ENCODE data around the gene RGS9.
"Not testable (repeated sequence)": the region's sequence is repeated elsewhere in the genome, so short reads cannot be mapped to it uniquely, and the experiment has no call there.

RGS9 gene

GRCh38 chr17:65158041-65158440 is 20.9 kb downstream of the RGS9 start:
- DNase-seq = no peak

DNA sequence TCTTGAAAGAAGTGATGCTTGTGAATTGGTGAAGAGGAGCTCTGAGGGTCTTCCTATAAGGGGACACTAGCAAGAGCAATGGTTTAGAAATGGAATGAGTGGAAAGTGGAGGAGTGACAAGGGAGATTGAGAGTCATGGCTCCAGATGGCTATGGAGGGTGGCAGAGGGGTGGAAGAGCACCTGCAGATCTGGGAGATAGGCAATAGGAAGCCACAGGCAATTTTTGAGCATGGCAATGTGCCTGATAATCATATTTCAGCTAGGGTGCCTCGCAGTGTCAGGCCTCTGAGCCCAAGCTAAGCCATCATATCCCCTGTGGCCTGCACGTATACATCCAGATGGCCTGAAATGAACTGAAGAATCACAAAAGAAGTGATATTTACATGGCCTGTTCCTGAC is 21.5 kb downstream of the RGS9 start:
- DNase-seq = no peak

GRCh38 chr17:65160516-65160915 is 23.3 kb downstream of the RGS9 start:
- no peak for DNase-seq

DNA sequence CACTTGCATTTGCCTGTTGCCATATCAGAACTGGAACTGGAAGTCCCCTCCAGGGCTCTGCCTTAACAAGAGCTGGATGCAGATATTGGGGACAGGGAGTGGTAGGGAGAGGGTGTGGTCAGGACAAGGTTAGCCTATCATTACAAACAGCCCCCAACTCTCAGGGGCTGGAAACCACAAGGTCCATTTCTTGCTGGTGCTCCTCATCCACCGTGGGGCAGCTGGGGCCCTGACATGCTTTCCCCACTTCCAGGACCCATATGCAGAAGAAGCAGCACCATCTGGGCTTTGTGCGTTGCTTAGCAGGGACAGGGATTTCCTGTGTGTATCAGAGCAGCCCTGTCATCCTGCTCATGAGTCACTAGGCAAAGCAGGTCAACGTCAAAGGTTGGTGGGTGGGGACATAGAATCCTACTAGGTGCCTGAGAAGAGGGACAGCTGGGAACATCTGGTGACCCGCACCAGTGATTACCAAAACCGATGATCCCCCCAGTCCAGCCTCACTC is 26.9 kb downstream of the RGS9 start:
- no peak for DNase-seq

GRCh38 chr17:65166787-65167186 is 29.6 kb downstream of the RGS9 start:
- no peak for DNase-seq

DNA sequence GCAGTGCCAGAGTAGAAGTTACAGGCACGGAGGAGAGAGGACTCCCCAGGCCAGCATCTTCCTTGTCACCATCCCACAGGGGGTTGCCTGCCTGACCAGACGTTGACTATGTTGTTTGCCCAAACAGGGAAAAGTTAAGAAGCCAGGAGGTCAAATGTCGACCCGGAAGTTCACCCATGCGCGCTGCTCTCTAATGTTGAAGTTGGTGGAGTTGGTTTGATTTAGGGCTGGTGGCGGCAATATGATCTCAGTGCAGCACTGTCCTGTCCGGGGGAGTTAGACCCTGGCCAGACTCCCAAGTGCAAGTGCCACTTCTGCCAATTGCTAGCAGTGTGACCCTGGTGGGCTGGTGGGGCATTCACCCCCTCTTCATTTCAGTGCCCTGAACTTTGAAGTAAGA is 30.4 kb downstream of the RGS9 start:
- no peak for DNase-seq

GRCh38 chr17:65169691-65170090 is 32.5 kb downstream of the RGS9 start:
- no peak for DNase-seq

DNA sequence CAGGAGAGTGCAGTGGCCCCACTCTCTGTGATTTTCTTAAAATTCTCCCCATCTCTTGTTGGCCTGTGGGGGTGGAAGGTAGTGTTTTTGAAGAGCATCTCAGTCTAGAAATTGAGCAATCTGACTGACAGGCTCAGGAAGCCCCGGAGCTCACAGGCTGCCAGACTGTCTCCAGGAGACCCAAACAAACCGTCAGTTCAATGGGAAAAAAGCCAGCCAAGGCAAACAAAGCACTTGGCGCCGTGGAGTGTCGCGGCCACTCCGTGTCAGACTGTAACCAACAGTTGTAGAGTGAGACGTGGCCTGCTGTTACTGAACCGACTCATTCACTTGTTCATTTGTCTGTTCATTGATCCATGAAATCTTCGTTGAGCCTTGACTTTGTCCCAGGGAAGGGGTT is 33.7 kb downstream of the RGS9 start:
- peak; percentile 64 to 90 for DNase-seq

GRCh38 chr17:65171752-65172151 is 34.6 kb downstream of the RGS9 start:
- no peak for DNase-seq

GRCh38 chr17:65172496-65173136 is 35.4 kb downstream of the RGS9 start:
- DNase-seq = no peak

- DNase-seq = peak; percentile 3 to 58
Measured at GRCh38 chr17:65173284-65173793, 36.2 kb downstream of the RGS9 start.

DNA sequence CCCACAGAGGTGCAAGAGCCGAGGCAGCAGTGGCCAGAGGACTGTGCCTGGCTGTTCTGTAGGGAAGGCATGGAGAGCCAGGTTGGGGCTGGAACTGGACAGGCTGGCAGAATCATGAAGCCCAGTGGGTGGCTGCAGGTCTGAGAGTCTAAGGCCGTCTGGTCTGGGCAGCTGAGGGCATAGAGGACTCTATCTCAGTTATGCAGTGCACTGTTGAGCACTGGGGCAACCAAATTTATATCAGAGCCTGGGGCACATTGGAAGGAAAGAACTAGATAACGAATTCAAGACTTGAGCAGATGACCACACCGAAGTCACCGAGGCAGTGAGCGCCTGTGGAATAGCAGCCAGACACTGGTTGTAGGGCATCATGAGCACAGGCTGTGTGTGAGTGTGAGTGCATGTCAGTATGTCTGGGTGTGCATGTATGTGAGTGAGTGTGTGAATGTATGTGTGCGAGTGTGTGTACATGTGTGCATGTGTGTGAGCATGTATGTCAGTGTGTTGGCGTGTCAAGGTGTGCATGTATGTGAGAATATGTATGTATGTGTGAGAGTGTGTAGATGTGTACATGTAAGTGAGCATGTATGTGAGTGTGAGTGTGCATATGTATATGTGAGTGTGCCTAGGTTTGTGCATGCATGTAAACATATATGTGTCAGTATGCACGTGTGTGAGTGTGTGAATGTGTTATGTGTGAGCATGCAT is 37.0 kb downstream of the RGS9 start:
- no peak for DNase-seq

GRCh38 chr17:65174974-65175373 is 37.8 kb downstream of the RGS9 start:
- no peak for DNase-seq

- no peak for DNase-seq
Measured at GRCh38 chr17:65175952-65176351, 38.8 kb downstream of the RGS9 start.

DNA sequence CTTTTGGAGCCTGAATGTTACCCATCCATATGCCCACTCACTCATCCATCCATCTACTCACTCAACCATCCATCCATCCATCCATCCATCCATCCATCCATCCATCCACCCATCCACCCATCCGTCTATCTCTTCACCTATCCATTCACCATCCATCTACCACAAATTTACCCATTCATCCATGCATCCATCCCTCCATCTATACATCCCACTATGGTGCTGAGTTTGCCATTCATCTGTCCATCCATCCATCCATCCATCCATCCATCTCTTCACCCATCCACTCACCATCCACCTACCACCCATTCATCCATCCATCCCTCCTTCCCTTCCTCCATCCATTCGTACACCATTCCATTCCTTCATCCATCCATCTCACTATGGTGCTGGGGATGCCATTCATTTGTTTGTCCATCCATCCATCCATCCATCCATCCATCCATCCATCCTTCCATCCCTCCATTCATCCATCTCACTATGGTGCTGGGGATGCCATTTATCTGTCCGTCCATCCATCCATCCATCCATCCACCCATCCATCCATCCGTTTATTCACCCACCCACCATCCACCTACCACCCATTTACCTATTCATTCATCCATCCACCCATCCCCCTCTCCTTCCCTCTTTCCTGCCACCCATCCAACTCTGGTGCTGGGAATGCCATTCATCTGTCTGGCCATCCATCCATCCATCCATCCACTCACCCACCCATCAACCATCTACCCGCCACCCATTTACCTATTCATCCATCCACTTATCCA is 39.7 kb downstream of the RGS9 start:
- DNase-seq = no peak

DNA sequence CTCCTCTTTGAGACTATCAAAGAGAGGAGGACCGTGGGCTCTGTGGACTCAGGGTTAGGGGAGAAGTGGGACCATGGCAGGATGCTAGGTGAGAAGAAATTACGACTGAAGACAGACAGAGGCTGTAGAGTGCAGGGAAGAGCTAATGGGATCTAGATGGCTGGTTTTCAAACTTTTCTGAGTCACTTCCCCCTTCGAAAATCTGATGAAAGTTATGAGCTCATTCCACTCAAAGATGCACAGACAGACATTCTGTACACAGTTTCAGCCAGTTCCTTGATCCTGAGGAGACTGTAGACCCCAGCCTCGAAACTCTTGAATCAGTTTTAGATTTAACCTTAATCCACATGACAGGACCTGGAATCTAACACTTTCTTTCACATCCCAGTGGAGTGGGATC is 40.7 kb downstream of the RGS9 start:
- DNase-seq = no peak

GRCh38 chr17:65180276-65180675 is 43.1 kb downstream of the RGS9 start:
- DNase-seq = not testable (repeated sequence)

- DNase-seq = not testable (repeated sequence)
Measured at GRCh38 chr17:65180752-65181236, 43.6 kb downstream of the RGS9 start.

DNA sequence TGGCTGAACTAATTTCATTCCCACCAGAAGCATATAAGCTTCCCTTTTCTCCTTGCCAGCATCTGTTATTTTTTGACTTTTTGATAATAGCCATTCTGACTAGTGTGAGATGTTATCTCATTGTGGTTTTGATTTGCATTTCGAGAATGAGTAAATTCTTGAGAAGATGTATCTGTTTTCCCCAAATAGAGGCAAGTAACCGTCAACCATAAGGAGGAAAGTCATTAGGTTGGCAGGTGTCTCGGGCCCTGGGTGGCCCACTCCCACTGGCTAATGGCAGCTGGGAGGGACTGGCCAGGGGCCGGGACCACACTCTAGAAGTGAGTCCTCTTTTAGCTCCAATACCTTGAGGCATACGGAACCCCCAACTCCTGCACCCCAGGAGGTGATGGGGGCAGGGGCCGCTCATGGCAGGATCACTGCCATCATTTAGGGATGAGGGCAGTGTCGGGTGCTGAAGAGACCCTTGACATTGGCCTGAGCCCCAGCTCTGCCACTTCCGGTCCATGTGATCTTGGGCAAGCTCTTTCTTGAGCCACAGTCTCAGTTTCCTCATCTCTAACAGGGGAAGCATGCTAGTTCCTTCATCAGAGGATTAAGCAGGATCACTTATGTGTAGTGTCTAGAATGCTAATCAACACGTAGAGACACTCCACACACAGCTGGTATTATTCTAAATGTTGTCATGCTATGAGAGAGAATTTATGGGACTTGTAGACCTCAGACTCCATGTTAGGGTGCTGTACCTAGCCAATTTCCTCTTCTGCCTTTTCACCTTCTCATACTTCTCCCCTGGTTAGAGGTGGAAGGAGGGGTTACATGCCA is 44.3 kb downstream of the RGS9 start:
- no peak for DNase-seq

DNA sequence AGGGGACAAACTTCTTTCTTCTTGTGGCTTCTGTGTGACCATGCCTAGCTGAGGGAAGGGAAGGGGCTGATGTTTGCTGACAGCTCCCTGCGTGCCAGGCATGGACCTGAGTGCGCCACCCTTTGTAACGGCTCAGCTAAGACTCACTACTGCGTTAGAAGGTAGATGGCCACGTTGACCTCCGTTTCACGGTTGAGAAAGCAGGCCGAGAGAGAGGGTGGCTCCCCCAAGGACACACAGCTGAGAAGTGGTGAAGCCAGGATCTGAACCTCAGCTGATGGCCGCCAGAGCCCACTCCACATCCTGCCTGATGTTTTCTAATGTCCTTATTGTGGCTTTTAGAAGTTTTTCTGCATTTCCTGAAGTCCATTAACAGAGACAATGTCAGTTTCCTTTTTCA is 45.1 kb downstream of the RGS9 start:
- DNase-seq = no peak

DNA sequence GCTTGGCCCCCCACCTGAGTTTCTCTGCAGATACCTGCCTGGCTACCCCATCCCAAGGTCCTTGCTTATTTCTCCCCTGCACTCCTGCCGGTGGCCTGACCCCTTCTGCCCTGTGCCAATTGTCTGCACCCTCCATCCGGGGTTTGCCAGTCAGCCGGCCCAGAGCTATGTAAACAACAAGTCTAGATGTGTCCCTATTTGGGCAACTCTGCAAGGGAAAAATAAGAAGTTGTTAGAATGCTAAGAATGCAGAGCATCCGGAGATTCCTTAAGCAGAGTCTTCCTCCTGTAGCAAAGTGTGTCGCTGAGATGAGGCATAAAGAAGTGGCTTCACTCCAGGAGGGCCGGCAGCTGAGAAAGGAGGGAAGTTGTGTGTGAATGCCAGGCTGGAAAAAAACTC is 46.6 kb downstream of the RGS9 start:
- DNase-seq = no peak

GRCh38 chr17:65184235-65184959 is 47.2 kb downstream of the RGS9 start:
- DNase-seq = no peak

Measured in NCI-H2081 (cell line).